ACC112 (cell line): ENCODE data around the gene SAMD11.
A peak's percentile ranks its signal among the peaks of the same experiment; 100 is the strongest.

Experiments used
- H2AFZ ChIP-seq: fragments of 200-600 bp; sonication (generic); one replicate; pipeline ENCODE4 v1.6.0; 2017; ENCODE audit warnings: antibody characterized with exemption, low read length; ENCODE audit not compliant: unreplicated experiment
- H3K27ac ChIP-seq: fragments of 200-600 bp; sonication (generic); 2 replicates; pipeline ENCODE4 v1.5.1; 2014; ENCODE audit warnings: low read depth, mild to moderate bottlenecking, antibody characterized with exemption, low read length, moderate library complexity
- H3K27me3 ChIP-seq: fragments of 200-600 bp; sonication (generic); 2 replicates; pipeline ENCODE4 v1.6.1; 2014; ENCODE audit warnings: mild to moderate bottlenecking, antibody characterized with exemption, low read length, moderate library complexity, mixed read lengths; ENCODE audit not compliant: insufficient read depth
- H3K36me3 ChIP-seq: fragments of 200-600 bp; sonication (generic); 2 replicates; pipeline ENCODE4 v1.6.1; 2016; ENCODE audit warnings: mild to moderate bottlenecking, antibody characterized with exemption, low read length, moderate library complexity, mixed read lengths; ENCODE audit not compliant: insufficient read depth
- H3K4me1 ChIP-seq: fragments of 200-600 bp; sonication (generic); one replicate; pipeline ENCODE4 v1.6.1; 2016; ENCODE audit warnings: low read length, mixed read lengths; ENCODE audit not compliant: insufficient read depth, unreplicated experiment, control insufficient read depth
- H3K4me3 ChIP-seq: fragments of 200-600 bp; sonication (generic); 2 replicates; pipeline ENCODE4 v1.5.1; 2014; ENCODE audit warnings: mild to moderate bottlenecking, low read depth, low read length
- H3K79me2 ChIP-seq: fragments of 200-600 bp; sonication (generic); one replicate; pipeline ENCODE4 v1.6.0; 2016; ENCODE audit warnings: low read length; ENCODE audit not compliant: control insufficient read depth, unreplicated experiment, insufficient read depth

Gene SAMD11

DNA sequence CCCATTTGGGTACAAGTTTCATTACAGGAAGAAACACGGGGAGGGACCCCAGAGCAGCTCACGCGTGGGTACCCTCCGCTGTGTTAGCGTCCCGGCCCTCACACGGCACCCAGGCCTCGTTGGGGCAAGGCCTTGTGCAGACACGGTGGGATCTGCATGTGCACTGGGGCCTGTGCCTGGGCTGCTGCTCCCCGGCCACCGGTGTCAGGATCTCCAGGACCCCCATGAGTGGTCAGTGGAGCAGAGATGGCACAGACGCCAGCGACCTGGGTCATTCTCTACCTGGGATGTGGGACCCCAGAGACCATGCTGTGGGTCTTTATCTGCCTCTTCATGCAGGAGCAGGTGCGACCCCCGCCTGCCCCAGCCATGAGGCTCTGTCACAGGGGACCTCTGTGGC, 5.4 kb upstream of the SAMD11 start:
- Histone ChIP-seq H2AFZ (no peak overlapping the region), H3K4me1 (peaks cover 7% of the 10 kb centered on the region), H3K36me3 (no peaks in the 10 kb centered on the region), H3K27me3 (peaks cover 19% of the 10 kb centered on the region; the same call in 1 of the 2 replicates), H3K27ac (no peak overlapping the region), H3K79me2 (no peaks in the 10 kb centered on the region), H3K4me3 (no peak overlapping the region)

DNA sequence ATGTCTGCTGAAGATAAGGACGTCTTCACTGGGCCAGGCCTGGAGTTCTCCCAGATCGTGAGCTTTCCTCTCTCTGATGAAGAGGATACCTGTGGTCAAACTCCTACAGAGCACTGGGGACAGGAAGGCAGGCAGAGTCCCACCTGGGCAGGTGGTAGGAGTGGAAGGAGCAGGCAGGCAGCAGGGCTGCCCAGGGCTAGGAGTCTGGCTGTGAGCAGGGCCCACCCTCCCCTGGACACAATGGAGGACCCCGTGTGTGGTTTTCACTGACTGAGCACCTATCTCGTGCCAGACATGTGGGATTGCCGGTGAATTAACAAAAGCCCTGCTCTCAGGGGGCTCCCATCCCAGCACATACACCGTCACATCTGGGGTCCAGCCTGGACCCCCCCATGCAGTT, 4.9 kb upstream of the SAMD11 start:
- no peak overlapping the region for H3K27ac ChIP-seq
- no peaks in the 10 kb centered on the region for H3K79me2 ChIP-seq
- no peak overlapping the region for H2AFZ ChIP-seq
- H3K27me3 ChIP-seq: peaks cover 19% of the 10 kb centered on the region; the same call in 1 of the 2 replicates
- no peaks in the 10 kb centered on the region for H3K36me3 ChIP-seq
- no peak overlapping the region for H3K4me3 ChIP-seq
- H3K4me1 ChIP-seq: peaks cover 8% of the 10 kb centered on the region

DNA sequence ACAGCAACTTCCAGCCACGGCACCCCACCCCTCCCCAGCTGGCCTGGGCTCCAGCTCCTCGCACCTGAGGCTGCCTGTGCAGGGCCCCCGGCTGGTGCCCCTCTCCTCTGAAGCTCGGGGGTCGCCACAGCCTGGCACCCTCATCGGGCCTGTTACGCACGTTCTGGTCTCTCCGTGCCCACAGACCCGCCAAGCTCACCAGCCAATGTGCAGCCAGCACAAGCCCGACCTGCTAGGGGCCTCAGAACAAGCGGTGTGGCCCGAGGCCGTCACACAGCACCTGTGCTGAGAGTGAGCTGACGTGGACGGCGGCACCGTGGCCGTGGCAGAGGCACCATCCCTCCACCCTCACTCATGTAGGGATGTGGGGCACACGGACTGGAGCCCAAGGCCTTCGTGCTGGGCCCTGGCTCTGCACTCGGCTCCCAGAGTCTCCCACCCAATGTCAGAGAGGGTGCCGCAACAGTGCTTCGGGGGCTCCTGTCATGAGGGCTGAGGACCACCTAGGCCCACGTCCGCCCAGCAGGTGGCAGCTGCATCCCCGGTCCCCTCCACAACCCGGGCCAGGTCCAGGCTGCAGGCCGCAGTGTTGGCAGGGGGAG, 4.4 kb upstream of the SAMD11 start:
- no peaks in the 10 kb centered on the region for H3K79me2 ChIP-seq
- H3K4me3 ChIP-seq: no peak overlapping the region
- peaks cover 8% of the 10 kb centered on the region for H3K4me1 ChIP-seq
- H2AFZ ChIP-seq: no peak overlapping the region
- H3K27ac ChIP-seq: no peak overlapping the region
- H3K27me3 ChIP-seq: peaks cover 19% of the 10 kb centered on the region; the same call in 1 of the 2 replicates
- H3K36me3 ChIP-seq: no peaks in the 10 kb centered on the region

DNA sequence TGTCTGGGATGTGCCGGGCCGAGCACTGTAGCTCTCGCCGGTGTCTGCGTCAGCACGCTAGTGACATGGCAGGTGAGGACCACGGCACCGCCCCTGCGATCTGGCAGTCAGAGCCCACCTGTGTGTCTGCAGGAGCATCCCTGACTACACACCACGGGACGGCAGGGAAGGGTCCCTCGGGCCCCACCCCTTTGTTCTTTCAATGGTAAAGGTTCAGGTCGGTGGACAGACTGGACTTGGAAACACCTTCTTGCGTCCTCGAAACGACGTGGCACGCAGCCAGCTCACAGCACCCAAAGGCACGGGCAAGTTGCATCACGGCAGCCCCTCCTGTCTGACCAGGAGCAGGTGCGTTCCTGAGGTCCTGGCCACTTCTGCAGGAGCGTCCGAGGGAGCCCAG, 3.7 kb upstream of the SAMD11 start:
- H3K4me1 ChIP-seq: peaks cover 8% of the 10 kb centered on the region
- H3K36me3 ChIP-seq: no peaks in the 10 kb centered on the region
- no peak overlapping the region for H3K4me3 ChIP-seq
- no peaks in the 10 kb centered on the region for H3K79me2 ChIP-seq
- H3K27me3 ChIP-seq: peaks cover 22% of the 10 kb centered on the region; the same call in 1 of the 2 replicates
- H3K27ac ChIP-seq: no peak overlapping the region
- H2AFZ ChIP-seq: no peak overlapping the region

DNA sequence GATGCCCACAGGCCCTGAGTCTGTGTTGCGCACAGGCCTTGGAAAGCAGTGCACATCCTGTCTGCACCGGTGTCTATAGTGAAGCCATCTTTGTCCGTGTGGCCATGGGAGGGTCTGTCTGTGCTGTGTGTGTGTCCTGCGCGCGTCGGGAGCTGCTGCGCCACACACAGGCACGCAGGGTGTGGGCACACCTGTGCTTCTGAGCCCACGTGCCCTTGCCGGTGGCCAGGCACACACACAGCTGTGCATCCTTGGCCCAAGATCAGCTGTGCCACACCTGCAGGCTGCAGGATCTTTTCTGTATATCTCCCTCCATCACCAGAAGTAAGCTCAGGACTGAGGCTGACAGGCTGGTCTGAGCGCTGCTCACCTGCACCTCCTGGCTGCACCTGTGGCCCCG, 3.2 kb upstream of the SAMD11 start:
- Histone ChIP-seq H3K36me3 (no peaks in the 10 kb centered on the region), H2AFZ (no peak overlapping the region), H3K27me3 (peaks cover 23% of the 10 kb centered on the region; the same call in 1 of the 2 replicates), H3K4me1 (peaks cover 8% of the 10 kb centered on the region), H3K4me3 (no peak overlapping the region), H3K79me2 (no peaks in the 10 kb centered on the region), H3K27ac (no peak overlapping the region)

DNA sequence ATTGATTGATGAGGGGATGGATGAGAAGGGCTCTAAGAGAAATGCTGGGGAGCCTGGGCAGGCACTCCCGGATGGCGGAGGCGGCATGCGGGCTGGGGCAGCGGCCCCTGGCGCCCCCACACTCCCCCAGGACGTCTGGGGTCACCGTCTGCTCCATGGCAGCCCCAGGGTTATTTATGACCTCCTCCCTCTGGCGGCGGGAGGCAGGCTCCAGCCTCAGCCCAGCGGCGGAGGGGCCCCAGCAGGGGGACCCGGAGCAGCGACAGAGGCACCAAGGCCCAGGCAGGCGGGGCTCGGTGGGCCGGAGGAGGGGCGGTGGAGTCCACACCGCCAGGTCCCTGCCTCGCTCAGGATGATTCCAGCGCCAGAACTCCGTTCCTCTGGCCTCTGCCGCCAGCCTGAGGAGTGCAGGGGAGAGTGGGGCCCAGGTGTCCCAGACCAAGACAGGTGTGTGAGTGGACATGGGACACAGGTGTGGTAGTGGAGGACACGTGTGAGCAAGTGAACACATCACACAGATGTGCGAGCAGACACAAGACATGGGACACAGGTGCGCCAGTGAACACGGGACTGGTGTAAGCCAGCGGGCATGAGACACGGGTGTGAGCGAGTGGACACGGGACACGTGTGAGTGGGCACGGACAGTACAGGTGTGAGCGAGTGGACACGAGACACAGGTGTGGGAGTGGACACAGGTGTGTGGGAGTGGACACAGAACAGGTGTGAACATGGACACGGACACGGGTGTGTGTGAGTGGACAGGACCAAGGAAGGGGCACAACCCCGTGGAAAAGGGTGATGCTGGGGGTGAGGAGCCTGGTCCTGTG, 2.5 kb upstream of the SAMD11 start:
- Histone ChIP-seq H3K27me3 (peaks cover 26% of the 10 kb centered on the region; the same call in 1 of the 2 replicates), H3K36me3 (no peaks in the 10 kb centered on the region), H3K79me2 (no peaks in the 10 kb centered on the region), H2AFZ (no peak overlapping the region), H3K4me1 (peaks cover 8% of the 10 kb centered on the region), H3K27ac (no peak overlapping the region), H3K4me3 (no peak overlapping the region)

DNA sequence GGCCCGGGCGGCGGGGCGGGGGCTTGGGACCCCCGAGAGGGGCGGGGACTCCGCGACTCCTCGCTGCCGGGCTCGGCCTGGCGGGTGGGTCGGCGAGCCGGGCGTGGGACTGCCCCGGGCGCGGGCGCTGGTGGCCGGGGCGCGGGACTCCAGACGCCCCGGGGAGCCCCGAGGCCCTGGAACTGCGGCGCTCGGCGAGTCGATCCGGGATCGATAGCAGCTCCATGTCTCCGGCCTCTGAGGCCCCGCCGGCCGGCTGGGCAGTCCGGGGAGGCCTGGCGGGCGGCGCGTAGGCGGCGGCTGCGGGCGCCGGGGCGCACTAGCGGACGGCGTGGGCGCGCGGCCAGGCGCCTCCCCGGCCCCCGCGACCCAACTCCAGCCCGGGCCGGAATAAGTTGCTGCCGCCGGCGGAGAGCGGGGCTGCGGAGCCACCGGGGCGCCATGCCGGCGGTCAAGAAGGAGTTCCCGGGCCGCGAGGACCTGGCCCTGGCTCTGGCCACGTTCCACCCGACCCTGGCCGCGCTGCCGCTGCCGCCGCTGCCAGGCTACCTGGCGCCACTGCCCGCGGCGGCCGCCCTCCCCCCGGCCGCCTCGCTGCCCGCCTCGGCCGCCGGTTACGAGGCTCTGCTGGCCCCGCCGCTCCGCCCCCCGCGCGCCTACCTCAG, 400 bp downstream of the SAMD11 start:
- peak overlapping the region; percentile 68 for H2AFZ ChIP-seq
- H3K27ac ChIP-seq: no peak overlapping the region
- no peaks in the 10 kb centered on the region for H3K79me2 ChIP-seq
- H3K36me3 ChIP-seq: no peaks in the 10 kb centered on the region
- peak overlapping the region; percentile 86 for H3K4me3 ChIP-seq
- H3K4me1 ChIP-seq: peaks cover 8% of the 10 kb centered on the region
- H3K27me3 ChIP-seq: peaks cover 13% of the 10 kb centered on the region; the same call in 1 of the 2 replicates

DNA sequence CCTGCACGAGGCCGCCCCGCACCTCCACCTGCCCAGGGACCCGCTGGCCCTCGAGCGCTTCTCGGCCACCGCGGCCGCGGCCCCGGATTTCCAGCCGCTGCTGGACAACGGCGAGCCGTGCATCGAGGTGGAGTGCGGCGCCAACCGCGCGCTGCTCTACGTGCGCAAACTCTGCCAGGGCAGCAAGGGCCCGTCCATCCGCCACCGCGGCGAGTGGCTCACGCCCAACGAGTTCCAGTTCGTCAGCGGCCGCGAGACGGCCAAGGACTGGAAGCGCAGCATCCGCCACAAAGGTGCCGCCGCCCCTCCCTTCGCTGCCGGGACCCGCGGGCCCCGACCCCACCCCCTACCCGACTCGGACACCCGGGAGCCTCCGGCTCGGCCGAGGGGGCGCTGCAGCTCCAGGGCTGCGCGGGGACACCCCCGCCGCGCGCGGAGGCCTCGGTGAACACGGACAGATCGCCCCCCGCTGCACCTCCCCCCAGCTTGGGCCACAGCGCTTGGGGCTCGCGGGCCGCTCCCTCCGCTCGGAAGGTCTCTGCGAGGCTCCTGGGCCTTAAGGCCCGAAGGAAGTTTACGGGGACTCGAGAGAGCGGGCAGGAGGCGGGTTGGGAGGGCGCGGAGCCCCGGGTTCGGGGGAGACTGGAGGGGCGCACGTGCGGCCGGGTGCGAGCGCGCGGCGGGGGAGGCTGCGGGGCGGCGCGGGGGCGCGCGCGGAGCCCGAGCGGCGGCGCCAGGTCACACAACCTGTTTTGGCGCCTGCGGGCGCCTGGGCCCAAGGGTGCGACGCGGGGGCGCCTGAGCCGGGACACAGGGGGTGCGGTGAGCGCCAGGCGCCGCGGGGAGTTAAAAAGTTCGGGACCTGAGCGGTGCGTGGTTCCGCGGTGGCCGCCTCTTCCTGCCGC, 1.2 kb downstream of the SAMD11 start:
- Histone ChIP-seq H2AFZ (peak overlapping the region; percentile 68), H3K27ac (no peak overlapping the region), H3K36me3 (no peaks in the 10 kb centered on the region), H3K27me3 (peaks cover 13% of the 10 kb centered on the region; the same call in 1 of the 2 replicates), H3K79me2 (no peaks in the 10 kb centered on the region), H3K4me1 (peaks cover 8% of the 10 kb centered on the region), H3K4me3 (peak overlapping the region; percentile 86)

DNA sequence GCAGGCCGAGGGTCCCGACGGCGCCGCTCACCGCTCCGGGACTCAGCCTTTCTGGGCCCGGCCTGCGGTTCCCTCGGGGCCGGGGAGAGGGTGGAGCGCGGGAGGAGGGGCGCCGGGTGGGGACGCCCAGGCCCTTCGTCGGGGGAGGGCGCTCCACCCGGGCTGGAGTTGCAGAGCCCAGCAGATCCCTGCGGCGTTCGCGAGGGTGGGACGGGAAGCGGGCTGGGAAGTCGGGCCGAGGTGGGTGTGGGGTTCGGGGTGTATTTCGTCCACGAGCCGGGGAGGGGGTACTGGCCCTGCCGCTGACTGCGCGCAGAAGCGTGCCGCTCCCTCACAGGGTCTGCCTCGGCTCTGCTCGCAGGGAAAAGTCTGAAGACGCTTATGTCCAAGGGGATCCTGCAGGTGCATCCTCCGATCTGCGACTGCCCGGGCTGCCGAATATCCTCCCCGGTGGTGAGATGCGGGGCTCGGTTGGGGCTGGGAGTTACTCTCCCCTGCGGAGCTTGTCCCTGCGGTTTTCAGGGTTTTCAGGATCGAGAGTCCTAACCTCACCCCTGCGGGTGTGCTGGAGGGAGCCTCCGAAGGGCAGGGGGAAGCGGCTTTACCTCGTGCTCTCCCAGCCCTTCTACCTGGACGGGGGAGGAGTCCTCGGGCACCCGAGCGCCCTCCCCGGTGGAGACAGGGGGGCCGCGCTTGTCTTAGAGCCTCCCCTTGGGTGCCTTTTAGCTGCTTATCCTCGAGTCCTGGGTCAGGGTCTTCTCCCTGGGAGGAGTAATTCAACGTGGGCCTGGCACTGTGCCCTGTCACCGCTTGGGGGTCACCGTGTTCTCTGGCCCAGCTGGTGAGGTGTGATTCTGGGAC, 2.1 kb downstream of the SAMD11 start:
- Histone ChIP-seq H3K4me3 (peak overlapping the region; percentile 86), H3K36me3 (no peaks in the 10 kb centered on the region), H2AFZ (no peak overlapping the region)

More for the DNA sequence above, 2.1 kb downstream of the SAMD11 start:
- Histone ChIP-seq H3K79me2 (no peaks in the 10 kb centered on the region), H3K4me1 (peaks cover 7% of the 10 kb centered on the region), H3K27me3 (peaks cover 10% of the 10 kb centered on the region; the same call in 1 of the 2 replicates), H3K27ac (no peak overlapping the region)
